DND-41 (cell line): ENCODE results near the gene CALML6.

Source experiments
- ATAC-seq: fragments of 200-7000 bp; cut with Tn5 transposase; 3 replicates; pipeline ENCODE4 v1.9.1; 2021; ENCODE audit warnings: low read depth; ENCODE audit not compliant: insufficient read depth
- DNase-seq: peaks from one replicate; pipeline ENCODE4 v3.0.0-alpha.2; 2020
- H2AFZ ChIP-seq: 2 replicates; pipeline ENCODE4 v1.6.0; 2012; ENCODE audit warnings: low read depth, low read length
- H3K27ac ChIP-seq: 2 replicates; pipeline ENCODE4 v1.5.1; 2012; ENCODE audit warnings: low read length, inconsistent platforms
- H3K27me3 ChIP-seq: fragments of 200-600 bp; sonication (generic); 2 replicates; pipeline ENCODE4 v1.6.0; 2012; ENCODE audit warnings: low read length, mild to moderate bottlenecking, inconsistent platforms; ENCODE audit not compliant: insufficient read depth, poor library complexity
- H3K36me3 ChIP-seq: 2 replicates; pipeline ENCODE4 v1.5.1; 2012; ENCODE audit warnings: low read length, inconsistent platforms; ENCODE audit not compliant: insufficient read depth
- H3K4me1 ChIP-seq: 2 replicates; pipeline ENCODE4 v1.5.1; 2012; ENCODE audit warnings: mild to moderate bottlenecking, low read length; ENCODE audit not compliant: insufficient read depth
- H3K4me2 ChIP-seq: 2 replicates; pipeline ENCODE4 v1.6.0; 2012; ENCODE audit warnings: mild to moderate bottlenecking, moderate library complexity, low read length, inconsistent platforms; ENCODE audit not compliant: insufficient read depth
- H3K4me3 ChIP-seq, 2 experiments: fragments of 200-600 bp in 1 of 2; shearing (Covaris generic) in 1 of 2; 2 replicates each; pipeline ENCODE4 v1.5.1; 2012 to 2016; ENCODE audit warnings: inconsistent platforms in 2 of 2, low read length in 2 of 2, mild to moderate bottlenecking in 2 of 2, low read depth in 1 of 2, moderate library complexity in 1 of 2
- H3K79me2 ChIP-seq: 2 replicates; pipeline ENCODE4 v1.6.0; 2012; ENCODE audit warnings: low read length, inconsistent platforms; ENCODE audit not compliant: insufficient read depth
- H3K9ac ChIP-seq: 2 replicates; pipeline ENCODE4 v1.6.0; 2012; ENCODE audit warnings: low read depth, mild to moderate bottlenecking, inconsistent platforms, low read length, moderate library complexity
- H3K9me3 ChIP-seq: 2 replicates; pipeline ENCODE4 v1.5.1; 2012; ENCODE audit warnings: low read length, moderate library complexity, mild to moderate bottlenecking, inconsistent platforms; ENCODE audit not compliant: insufficient read depth, severe bottlenecking
- H4K20me1 ChIP-seq: 2 replicates; pipeline ENCODE4 v1.6.0; 2012; ENCODE audit warnings: low read length; ENCODE audit not compliant: insufficient read depth
- CTCF ChIP-seq: IDR thresholded peaks from 2 replicates; pipeline ENCODE4 v1.5.1; 2012; ENCODE audit warnings: borderline replicate concordance, low read length, moderate library complexity, mild to moderate bottlenecking; ENCODE audit not compliant: poor library complexity, severe bottlenecking; ENCODE audit errors: extremely low read depth
- EZH2 ChIP-seq: IDR thresholded peaks from 3 replicates; pipeline ENCODE4 v1.6.1; 2012; ENCODE audit warnings: borderline replicate concordance, low read depth, mild to moderate bottlenecking, moderate library complexity, low read length, inconsistent platforms; ENCODE audit not compliant: severe bottlenecking

Gene CALML6

GRCh38 chr1:1924849-1925248, 9.8 kb downstream of the CALML6 start:
- H3K79me2 ChIP-seq = no peaks in the 10 kb centered on the region
- ATAC-seq (no peak), DNase-seq (no peak)
- H3K36me3 ChIP-seq = no peaks in the 10 kb centered on the region
- TF ChIP-seq EZH2 = no peak
- no peak for TF ChIP-seq CTCF
- H3K9me3 ChIP-seq = no peaks in the 10 kb centered on the region
- no peak overlapping the region for H3K4me3 ChIP-seq
- H4K20me1 ChIP-seq = peaks cover 8% of the 10 kb centered on the region; the same call in 1 of the 2 replicates
- no peak overlapping the region for H3K27ac ChIP-seq
- no peak overlapping the region for H2AFZ ChIP-seq
- H3K4me2 ChIP-seq = no peak overlapping the region
- no peak overlapping the region for H3K9ac ChIP-seq
- no peaks in the 10 kb centered on the region for H3K27me3 ChIP-seq
- H3K4me1 ChIP-seq = 0 out of 2 replicates have a peak, but pooled peaks cover under 1% of the 10 kb centered on the region

- H3K27me3 ChIP-seq = no peaks in the 10 kb centered on the region
- H3K36me3 ChIP-seq = no peaks in the 10 kb centered on the region
- H3K4me2 ChIP-seq = no peak overlapping the region
- no peak overlapping the region for H3K4me3 ChIP-seq
- ATAC-seq (no peak), DNase-seq (no peak)
- no peak overlapping the region for H2AFZ ChIP-seq
- no peaks in the 10 kb centered on the region for H3K9me3 ChIP-seq
- no peaks in the 10 kb centered on the region for H3K4me1 ChIP-seq
- H4K20me1 ChIP-seq = peaks cover 5% of the 10 kb centered on the region; the same call in 1 of the 2 replicates
- H3K9ac ChIP-seq = no peak overlapping the region
- no peak overlapping the region for H3K27ac ChIP-seq
- TF ChIP-seq EZH2 = no peak
- TF ChIP-seq CTCF = no peak
- H3K79me2 ChIP-seq = no peaks in the 10 kb centered on the region
These were observed 10.6 kb downstream of the CALML6 start for GRCh38 chr1:1925437-1926345.

- Histone ChIP-seq H4K20me1 (no peaks in the 10 kb centered on the region; the same call in 1 of the 2 replicates), H2AFZ (no peak overlapping the region), H3K36me3 (no peaks in the 10 kb centered on the region), H3K4me1 (no peaks in the 10 kb centered on the region), H3K79me2 (no peaks in the 10 kb centered on the region), H3K4me3 (no peak overlapping the region), H3K27me3 (no peaks in the 10 kb centered on the region), H3K27ac (no peak overlapping the region), H3K9me3 (no peaks in the 10 kb centered on the region), H3K9ac (no peak overlapping the region), H3K4me2 (no peak overlapping the region)
- no peak for ATAC-seq
- DNase-seq = no peak
- TF ChIP-seq CTCF = no peak
- no peak for TF ChIP-seq EZH2
These were observed 11.3 kb downstream of the CALML6 start for GRCh38 chr1:1926346-1926811.
